ENCODE data around the gene KRTAP12-1.

- no peak for TF ChIP-seq ZNF565 (CRISPR knock-in tag; conservative IDR thresholded peaks at IDR 0.05; ENCODE audit: low read depth)
- no peak for TF ChIP-seq ZNF8 (CRISPR knock-in tag; IDR thresholded peaks at IDR 0.05)
- no peak for TF ChIP-seq RARB (CRISPR knock-in tag; IDR thresholded peaks at IDR 0.05)
- no peak for TF ChIP-seq CSRNP3 (CRISPR knock-in tag; IDR thresholded peaks at IDR 0.05)
- no peak for TF ChIP-seq POU6F1 (CRISPR knock-in tag; IDR thresholded peaks at IDR 0.05; ENCODE audit: borderline replicate concordance, low read depth)
- no peak for TF ChIP-seq ZFP3 (CRISPR knock-in tag; IDR thresholded peaks at IDR 0.05)
- TF ChIP-seq CREB5 (CRISPR knock-in tag; IDR thresholded peaks at IDR 0.05; ENCODE audit: low read depth), result no peak
- TF ChIP-seq TSHZ2 (CRISPR knock-in tag; IDR thresholded peaks at IDR 0.05), result no peak
- no peak for TF ChIP-seq BACH2 (CRISPR knock-in tag; IDR thresholded peaks at IDR 0.05; ENCODE audit: borderline replicate concordance)
- no peak for TF ChIP-seq ZFP30 (CRISPR knock-in tag; IDR thresholded peaks at IDR 0.05)
- no peak for TF ChIP-seq ARNTL (CRISPR knock-in tag; IDR thresholded peaks at IDR 0.05; ENCODE audit: borderline replicate concordance, low read depth)
Observed at GRCh38 chr21:44656868-44657267, 25.1 kb downstream of the KRTAP12-1 start.

Measured in SK-N-SH treated with all-trans-retinoic acid at 6 μM for 48 hours (cell line).